ENCODE results near the gene BICDL2.

Gene BICDL2

DNA sequence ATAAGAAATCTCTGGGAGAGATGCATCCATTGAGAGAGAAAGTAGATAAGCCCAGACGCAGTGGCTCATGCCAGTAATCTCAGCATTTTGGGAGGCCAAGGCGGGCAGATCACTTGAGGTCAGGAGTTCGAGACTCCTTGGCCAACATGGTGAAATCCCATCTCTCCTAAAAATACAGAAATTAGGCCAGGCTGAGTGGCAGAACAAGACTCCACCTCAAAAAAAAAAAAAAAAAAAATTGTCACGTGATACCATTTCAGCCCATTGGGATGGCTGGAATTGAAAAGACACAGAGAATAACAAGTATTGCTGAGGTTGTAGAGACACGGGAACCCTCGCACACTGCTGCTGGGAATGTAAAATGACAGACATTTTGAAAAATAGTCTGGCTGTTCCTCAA is 25.8 kb upstream of the BICDL2 start:
- CTCF ChIA-PET: interaction anchor here (0.6 to 2.0 kb wide), 7 partner anchors 15 to 69 kb away, joined by 3 to 9 read pairs (median 5); no protein-coding TSS in a partner anchor
- POLR2A ChIA-PET: no interaction called here
- Histone ChIP-seq H3K9me3 (ENCODE audit: control insufficient read depth, insufficient read depth, low read depth, low read length) (no peaks in the 10 kb centered on the region), H3K4me3 (ENCODE audit: low read depth, low read length) (no peak overlapping the region), H3K4me1 (ENCODE audit: control insufficient read depth, insufficient read depth, low read length) (peaks cover 3% of the 10 kb centered on the region), H3K27ac (ENCODE audit: extremely low read depth, low read depth, low read length) (no peak overlapping the region), H3K36me3 (ENCODE audit: control insufficient read depth in 2 of 2, insufficient read depth in 1 of 2, low read length in 2 of 2) (peaks cover 0 to under 1% of the 10 kb centered on the region in 2 experiments; a peak in 1 of 3 replicates)
- TF ChIP-seq, protein P1, sequence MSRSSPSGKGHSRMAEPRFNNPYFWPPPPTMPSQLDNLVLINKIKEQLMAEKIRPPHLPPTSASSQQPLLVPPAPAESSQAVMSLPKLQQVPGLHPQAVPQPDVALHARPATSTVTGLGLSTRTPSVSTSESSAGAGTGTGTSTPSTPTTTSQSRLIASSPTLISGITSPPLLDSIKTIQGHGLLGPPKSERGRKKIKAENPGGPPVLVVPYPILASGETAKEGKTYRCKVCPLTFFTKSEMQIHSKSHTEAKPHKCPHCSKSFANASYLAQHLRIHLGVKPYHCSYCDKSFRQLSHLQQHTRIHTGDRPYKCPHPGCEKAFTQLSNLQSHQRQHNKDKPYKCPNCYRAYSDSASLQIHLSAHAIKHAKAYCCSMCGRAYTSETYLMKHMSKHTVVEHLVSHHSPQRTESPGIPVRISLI (tag by site-specific recombination; IDR thresholded peaks at IDR 0.05): 0 out of 2 replicates have a peak, but pooled peaks have one; percentile 14
- TF ChIP-seq ZNF529 (tag by site-specific recombination; IDR thresholded peaks at IDR 0.05; ENCODE audit: insufficient replicate concordance): no peak

DNA sequence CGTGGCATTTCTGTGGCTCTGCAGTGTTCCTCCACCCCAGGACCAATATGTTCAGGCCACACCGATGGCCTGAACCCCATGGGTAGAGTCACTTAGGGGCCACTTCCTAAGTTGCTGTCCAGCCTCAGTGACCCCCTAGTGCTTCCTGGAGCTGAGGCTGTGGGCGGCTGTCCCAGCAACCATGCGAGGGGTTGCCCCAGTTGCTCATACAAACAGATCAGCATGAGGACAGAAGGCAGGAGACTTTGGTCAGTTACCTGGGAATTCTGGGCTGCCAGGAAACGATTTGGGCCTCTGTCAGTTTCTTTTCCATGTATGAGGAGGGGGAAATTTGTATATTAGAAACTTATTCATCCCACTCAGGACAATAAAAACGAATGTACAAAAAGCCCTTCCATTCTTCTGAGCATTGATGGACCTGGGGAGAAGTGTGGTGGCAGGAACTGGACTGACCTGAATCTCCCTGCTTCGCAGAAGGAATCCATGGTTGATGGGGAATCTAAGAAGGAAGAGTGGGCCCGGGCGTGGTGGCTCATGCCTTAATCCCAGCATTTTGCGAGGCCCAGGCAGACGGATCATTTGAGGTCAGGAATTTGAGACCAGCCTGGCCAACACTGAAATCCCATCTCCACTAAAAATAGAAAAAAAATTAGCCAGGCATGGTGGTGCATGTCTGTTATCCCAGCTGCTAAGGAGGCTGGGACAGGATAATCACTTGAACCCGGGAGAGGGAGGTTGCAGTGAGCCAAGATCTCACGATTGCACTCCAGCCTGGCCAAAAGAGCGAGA is 23.8 kb upstream of the BICDL2 start:
- ChIA-PET CTCF (interaction anchor here (0.8 to 5.3 kb wide), 11 partner anchors 23 to 72 kb away, joined by 3 to 54 read pairs (median 5); partner anchors contain the start of gene ZNF205), POLR2A (interaction anchor here (1.1 to 1.4 kb wide), 2 partner anchors 62 to 71 kb away, joined by 4 to 5 read pairs; no protein-coding TSS in a partner anchor)

More for the DNA sequence above, 23.8 kb upstream of the BICDL2 start:
- TF ChIP-seq, protein P2, sequence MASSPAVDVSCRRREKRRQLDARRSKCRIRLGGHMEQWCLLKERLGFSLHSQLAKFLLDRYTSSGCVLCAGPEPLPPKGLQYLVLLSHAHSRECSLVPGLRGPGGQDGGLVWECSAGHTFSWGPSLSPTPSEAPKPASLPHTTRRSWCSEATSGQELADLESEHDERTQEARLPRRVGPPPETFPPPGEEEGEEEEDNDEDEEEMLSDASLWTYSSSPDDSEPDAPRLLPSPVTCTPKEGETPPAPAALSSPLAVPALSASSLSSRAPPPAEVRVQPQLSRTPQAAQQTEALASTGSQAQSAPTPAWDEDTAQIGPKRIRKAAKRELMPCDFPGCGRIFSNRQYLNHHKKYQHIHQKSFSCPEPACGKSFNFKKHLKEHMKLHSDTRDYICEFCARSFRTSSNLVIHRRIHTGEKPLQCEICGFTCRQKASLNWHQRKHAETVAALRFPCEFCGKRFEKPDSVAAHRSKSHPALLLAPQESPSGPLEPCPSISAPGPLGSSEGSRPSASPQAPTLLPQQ (tag by site-specific recombination; IDR thresholded peaks at IDR 0.05): 0 out of 2 replicates have a peak, but pooled peaks have one; percentile 36
- TF ChIP-seq ZNF555 (tag by site-specific recombination; conservative IDR thresholded peaks at IDR 0.05): no peak
- TF ChIP-seq, protein P3, sequence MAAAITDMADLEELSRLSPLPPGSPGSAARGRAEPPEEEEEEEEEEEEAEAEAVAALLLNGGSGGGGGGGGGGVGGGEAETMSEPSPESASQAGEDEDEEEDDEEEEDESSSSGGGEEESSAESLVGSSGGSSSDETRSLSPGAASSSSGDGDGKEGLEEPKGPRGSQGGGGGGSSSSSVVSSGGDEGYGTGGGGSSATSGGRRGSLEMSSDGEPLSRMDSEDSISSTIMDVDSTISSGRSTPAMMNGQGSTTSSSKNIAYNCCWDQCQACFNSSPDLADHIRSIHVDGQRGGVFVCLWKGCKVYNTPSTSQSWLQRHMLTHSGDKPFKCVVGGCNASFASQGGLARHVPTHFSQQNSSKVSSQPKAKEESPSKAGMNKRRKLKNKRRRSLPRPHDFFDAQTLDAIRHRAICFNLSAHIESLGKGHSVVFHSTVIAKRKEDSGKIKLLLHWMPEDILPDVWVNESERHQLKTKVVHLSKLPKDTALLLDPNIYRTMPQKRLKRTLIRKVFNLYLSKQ (tag by site-specific recombination; IDR thresholded peaks at IDR 0.05; ENCODE audit: borderline replicate concordance): no peak
- TF ChIP-seq, protein P4, sequence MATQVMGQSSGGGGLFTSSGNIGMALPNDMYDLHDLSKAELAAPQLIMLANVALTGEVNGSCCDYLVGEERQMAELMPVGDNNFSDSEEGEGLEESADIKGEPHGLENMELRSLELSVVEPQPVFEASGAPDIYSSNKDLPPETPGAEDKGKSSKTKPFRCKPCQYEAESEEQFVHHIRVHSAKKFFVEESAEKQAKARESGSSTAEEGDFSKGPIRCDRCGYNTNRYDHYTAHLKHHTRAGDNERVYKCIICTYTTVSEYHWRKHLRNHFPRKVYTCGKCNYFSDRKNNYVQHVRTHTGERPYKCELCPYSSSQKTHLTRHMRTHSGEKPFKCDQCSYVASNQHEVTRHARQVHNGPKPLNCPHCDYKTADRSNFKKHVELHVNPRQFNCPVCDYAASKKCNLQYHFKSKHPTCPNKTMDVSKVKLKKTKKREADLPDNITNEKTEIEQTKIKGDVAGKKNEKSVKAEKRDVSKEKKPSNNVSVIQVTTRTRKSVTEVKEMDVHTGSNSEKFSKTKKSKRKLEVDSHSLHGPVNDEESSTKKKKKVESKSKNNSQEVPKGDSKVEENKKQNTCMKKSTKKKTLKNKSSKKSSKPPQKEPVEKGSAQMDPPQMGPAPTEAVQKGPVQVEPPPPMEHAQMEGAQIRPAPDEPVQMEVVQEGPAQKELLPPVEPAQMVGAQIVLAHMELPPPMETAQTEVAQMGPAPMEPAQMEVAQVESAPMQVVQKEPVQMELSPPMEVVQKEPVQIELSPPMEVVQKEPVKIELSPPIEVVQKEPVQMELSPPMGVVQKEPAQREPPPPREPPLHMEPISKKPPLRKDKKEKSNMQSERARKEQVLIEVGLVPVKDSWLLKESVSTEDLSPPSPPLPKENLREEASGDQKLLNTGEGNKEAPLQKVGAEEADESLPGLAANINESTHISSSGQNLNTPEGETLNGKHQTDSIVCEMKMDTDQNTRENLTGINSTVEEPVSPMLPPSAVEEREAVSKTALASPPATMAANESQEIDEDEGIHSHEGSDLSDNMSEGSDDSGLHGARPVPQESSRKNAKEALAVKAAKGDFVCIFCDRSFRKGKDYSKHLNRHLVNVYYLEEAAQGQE (tag by site-specific recombination; IDR thresholded peaks at IDR 0.05): 0 out of 2 replicates have a peak, but pooled peaks have one; percentile 36
- TF ChIP-seq, protein P5, sequence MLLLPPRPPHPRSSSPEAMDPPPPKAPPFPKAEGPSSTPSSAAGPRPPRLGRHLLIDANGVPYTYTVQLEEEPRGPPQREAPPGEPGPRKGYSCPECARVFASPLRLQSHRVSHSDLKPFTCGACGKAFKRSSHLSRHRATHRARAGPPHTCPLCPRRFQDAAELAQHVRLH (tag by site-specific recombination; IDR thresholded peaks at IDR 0.05): no peak
- TF ChIP-seq ZNF777 (tag by site-specific recombination; IDR thresholded peaks at IDR 0.05; ENCODE audit: borderline replicate concordance): no peak
- no peak for TF ChIP-seq ZNF621 (tag by site-specific recombination; IDR thresholded peaks at IDR 0.05)
- peak; percentile 63; the same call in 1 of the 2 replicates for TF ChIP-seq ZFP69B (tag by site-specific recombination; IDR thresholded peaks at IDR 0.05)
- no peak overlapping the region for H3K4me3 ChIP-seq (ENCODE audit: low read depth, low read length)
- H3K27ac ChIP-seq (ENCODE audit: extremely low read depth, low read depth, low read length): no peak overlapping the region
- peaks cover 0 to 6% of the 10 kb centered on the region in 2 experiments; a peak in 2 of 3 replicates for H3K36me3 ChIP-seq (ENCODE audit: control insufficient read depth in 2 of 2, insufficient read depth in 1 of 2, low read length in 2 of 2)
- H3K9me3 ChIP-seq (ENCODE audit: control insufficient read depth, insufficient read depth, low read depth, low read length): no peaks in the 10 kb centered on the region
- peaks cover 3% of the 10 kb centered on the region for H3K4me1 ChIP-seq (ENCODE audit: control insufficient read depth, insufficient read depth, low read length)

Data from HEK293 (cell line).